NCI-H1105 treated with DMSO at 0.1 percent for 48 hours (cell line): ENCODE results near the gene NDC1.
"Not testable (repeated sequence)": the region's sequence is repeated elsewhere in the genome, so short reads cannot be mapped to it uniquely, and the experiment has no call there.

Experiments used
- DNase-seq: peaks from one replicate; lab custom pipeline; 2025; lab: John Stamatoyannopoulos, UW

NDC1 gene, protein sequence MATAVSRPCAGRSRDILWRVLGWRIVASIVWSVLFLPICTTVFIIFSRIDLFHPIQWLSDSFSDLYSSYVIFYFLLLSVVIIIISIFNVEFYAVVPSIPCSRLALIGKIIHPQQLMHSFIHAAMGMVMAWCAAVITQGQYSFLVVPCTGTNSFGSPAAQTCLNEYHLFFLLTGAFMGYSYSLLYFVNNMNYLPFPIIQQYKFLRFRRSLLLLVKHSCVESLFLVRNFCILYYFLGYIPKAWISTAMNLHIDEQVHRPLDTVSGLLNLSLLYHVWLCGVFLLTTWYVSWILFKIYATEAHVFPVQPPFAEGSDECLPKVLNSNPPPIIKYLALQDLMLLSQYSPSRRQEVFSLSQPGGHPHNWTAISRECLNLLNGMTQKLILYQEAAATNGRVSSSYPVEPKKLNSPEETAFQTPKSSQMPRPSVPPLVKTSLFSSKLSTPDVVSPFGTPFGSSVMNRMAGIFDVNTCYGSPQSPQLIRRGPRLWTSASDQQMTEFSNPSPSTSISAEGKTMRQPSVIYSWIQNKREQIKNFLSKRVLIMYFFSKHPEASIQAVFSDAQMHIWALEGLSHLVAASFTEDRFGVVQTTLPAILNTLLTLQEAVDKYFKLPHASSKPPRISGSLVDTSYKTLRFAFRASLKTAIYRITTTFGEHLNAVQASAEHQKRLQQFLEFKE

DNA sequence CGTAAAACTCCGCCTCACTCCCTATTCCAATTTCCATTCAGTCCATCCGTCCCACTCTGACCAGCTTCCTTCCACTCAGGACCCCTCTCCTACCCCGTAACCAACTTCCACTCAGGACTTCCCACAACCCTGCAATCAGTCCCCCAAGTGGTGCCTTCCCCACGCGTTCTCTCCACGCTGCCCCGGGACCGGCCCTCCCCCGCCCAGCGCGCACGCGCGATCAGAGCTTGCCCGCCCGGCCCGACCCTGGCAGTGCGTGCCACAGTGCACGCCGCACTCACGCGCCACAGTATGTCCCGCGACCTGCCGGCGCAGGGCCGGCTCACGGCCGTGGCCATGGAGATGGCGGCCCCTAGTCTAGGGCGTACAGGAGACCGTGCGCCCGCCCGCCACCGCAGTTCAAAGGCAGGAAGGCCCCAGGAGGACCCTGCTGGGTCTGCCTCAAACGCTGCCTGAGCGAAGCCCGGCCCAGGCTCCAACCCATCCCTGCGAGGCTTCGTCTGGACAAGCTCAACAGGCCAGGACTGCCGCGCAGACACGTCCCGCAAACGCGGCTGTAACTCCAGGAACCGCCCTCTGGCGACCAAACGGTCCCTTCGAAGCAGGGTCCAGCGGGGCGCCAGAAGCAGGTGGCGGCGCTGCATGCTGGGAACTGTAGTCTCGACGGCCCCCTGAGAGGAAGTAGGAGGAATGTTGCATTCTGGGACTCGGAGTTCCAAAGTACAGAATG is at the start of gene NDC1:
NDC1 (minus strand) TSS at position 373 of the 730 bp plus-strand sequence; CDS start at position 338, 35 bp downstream.
- DNase-seq, result peak; percentile 96

DNA sequence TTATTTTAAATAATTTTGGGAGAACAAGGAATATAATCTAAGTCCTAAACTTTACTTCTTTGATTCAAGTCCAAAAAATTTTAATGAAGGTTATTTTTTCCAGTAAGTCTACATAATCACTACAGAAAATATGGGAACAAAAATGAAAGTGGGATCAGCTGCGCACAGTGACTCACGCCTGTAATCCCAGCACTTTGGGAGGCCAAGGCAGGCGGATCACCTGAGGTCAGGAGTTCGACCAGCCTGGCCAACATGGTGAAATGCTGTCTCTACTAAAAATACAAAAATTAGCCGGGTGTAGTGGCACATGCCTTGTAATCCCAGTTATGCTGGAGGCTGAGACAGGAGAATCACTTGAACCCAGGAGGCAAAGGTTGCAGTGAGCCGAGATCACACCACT is 45.5 kb upstream of the NDC1 start:
- DNase-seq, result not testable (repeated sequence)

GRCh38 chr1:53881853-53882252 is 43.8 kb upstream of the NDC1 start:
- not testable (repeated sequence) for DNase-seq

DNA sequence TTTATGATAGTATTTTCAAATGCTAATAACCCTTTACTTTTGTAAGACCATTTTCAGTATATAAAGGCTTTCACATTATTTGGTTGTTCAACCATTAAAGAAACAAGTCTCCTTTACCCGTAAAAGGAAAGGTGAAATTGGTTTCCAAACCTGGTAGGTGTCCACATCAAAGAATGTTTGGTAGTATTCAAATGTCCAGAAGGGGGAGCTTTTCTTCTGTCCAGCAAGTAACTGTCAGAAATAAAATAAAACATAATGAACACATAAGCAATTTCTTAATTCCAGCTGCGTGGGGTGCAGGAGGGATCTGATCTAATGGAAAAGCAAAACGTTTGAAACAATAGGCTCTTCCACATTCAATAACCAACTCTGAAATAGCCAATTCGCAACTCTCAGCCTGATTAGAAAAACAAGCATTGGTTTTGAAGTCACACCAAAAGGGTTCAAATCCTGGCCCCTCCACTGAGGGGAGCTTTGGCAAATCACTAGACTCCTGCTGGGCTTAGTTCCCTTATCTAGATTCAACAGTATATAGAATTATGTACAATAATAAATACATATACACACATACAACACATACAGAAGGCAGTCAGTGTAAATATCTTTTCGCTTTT is 40.5 kb upstream of the NDC1 start:
- DNase-seq, result peak; percentile 72

DNA sequence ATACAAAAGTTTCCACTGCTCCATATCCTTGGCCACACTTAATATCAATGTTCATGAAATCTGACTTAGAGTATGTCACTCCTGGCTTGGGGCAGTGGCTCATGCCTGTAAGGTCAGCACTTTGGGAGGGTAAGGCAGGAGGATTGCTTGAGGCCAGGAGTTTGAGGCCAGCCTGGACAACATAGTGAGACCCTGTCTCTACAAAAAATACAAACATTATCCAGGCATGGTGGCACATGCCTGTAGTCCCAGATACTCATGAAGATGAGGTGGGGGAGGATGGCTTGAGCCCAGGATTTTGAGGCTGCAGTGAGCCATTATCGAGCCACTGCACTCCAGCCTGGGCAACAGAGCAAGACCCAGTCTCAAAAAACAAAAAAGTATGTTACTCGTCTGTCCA is 37.1 kb upstream of the NDC1 start:
- not testable (repeated sequence) for DNase-seq

- DNase-seq, result no peak
Observed at GRCh38 chr1:53871773-53872484, 33.8 kb upstream of the NDC1 start.

GRCh38 chr1:53871221-53871620 is 33.1 kb upstream of the NDC1 start:
- DNase-seq, result no peak

DNA sequence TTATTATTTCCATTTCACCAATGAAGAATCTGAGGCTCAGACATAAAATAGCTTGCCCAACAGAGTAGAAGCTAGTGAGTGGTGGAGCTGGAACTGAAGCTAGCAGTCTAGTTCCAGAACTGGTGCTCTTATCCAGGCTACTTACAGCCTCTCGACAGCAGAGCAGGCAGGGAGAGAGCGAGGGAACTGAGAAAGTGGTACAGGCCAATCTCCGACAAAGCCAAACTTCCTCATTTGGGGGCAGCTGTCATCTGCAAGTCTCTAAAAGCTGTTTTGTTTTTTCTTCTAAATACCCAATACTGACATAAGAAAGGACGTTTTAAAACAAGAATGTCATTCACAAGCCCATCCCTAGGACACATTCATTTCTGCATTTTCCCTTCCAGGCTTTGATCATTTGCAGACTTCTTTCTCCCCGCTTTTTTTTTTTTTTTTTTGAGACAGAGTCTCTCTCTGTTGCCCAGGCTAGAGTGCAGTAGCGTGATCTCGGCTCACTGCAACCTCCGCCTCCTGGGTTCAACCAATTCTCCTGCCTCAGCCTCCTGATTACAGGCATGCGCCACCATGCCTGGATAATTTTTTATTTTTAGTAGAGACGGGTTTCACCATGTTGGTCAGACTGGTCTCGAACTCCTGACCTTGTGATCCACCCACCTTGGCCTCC is 31.5 kb upstream of the NDC1 start:
- no peak for DNase-seq

DNA sequence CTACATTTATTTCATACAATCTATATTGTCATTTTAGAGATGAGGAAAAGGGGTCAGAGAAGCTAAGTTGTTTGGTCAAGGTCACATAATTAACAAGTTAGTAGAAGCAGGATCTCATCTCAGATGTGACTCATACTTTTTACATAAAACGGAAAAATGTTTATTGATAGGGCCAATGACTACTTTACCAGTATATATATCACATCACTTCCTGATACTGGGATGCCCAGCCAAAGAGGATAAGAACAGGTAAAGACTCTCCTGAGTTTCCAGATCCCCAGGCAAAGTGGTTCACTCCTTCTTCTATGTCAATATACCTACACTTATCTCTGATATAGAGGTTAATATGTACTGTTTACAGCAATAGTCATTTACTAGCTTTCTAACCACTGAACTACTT is 30.5 kb upstream of the NDC1 start:
- DNase-seq, result no peak

GRCh38 chr1:53862507-53862906 is 24.4 kb upstream of the NDC1 start:
- DNase-seq, result no peak

- DNase-seq, result peak; percentile 77
Observed at GRCh38 chr1:53860967-53861411, 22.9 kb upstream of the NDC1 start.

GRCh38 chr1:53851571-53852285 is 13.6 kb upstream of the NDC1 start:
- DNase-seq, result no peak

DNA sequence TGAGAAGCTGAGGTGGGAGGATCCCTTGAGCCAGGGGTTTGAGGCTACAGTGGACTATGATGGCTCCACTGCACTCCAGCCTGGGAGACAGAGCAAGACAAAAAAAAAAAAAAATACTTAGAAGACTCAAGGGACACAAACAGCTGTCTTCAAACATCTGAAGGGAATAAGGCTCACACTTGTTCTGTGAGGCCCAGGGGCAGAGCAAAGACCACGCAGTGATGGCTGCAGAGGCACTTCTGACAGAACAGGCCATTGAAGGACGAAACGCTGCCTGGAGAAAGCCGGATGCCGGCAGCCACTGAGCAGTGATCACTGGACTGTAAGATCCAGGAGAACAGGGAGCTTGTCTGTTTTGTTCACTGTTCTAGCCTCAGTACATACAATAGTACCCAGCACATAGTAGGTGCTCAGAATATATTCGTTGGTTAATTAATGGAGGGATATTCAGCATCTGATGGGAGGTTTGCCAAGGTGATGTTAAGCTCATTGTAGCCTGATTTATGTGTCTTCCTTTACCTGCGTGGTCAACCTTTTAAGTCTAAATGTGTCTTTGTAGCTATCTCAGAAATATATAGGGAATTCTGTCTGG is 12.1 kb upstream of the NDC1 start:
- DNase-seq, result no peak

DNA sequence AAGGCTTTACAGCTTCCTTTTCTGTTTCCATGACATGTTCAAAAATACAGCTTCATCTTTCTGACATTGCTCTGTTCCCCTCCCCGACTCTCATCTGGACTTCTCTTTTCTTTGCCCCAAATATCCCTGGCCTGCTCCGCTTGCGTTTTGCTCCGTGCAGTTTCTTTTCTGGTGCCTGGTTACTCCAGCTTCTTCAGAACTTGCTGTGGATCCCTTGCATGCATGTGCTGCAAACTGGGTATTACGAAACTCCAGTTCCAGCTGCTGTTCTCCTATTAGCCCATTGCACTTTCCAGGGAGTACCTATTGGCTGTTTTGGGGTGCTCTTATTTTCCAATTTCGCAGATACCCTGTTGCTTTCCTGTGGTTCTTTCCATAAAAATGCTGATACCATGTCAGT is 9.9 kb upstream of the NDC1 start:
- no peak for DNase-seq

DNA sequence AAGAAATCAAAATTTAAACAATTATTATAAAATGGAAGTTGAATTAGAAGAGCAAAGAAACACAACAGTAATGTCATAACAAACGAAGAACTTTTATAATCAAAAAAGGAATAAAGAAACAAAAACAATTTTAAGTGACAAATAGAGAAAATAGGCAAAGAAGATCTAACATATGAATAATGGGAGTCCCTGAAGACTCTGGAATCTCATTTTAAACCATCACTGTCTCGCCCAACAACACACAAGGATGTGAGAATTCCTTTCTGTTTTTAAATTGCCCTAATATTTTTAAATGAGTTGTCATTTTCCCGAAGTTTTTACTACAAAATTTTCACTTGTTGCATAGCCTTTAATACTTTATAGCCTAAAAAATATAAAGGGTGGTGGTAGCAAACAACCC is 4.3 kb upstream of the NDC1 start:
- DNase-seq, result no peak

DNA sequence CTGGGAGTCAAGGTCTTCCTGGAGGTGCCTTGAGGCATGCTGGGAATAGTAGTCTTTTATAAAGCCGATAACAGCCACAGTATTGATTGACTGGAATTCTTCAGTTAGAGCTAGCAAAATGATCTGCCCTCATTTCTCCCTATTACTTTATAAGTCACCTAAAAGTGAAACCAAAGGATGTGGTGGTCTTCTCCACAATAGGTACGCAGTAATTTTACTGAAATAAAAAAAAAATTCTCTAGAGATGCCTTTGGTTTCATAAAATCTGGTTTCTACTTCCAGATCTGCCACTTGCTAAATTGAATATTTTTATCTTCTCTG is 518 bp upstream of the NDC1 start:
- no peak for DNase-seq

DNA sequence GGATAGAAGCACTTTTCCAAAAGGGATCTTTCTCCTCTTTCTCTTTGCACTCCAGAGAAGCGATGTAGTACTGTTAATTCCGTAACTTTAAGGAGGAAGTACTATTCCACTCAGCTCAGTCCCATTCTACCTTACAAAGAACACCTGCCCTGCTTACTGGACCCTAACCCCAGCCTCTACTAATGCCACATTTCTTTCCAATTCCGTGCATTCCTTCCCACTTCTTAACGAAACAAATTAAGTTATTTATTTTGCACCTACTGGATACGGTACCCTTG is 511 bp downstream of the NDC1 start:
- no peak for DNase-seq

- no peak for DNase-seq
Observed at GRCh38 chr1:53835491-53835890, 2.6 kb downstream of the NDC1 start.

GRCh38 chr1:53834776-53835175 is 3.3 kb downstream of the NDC1 start:
- no peak for DNase-seq

DNA sequence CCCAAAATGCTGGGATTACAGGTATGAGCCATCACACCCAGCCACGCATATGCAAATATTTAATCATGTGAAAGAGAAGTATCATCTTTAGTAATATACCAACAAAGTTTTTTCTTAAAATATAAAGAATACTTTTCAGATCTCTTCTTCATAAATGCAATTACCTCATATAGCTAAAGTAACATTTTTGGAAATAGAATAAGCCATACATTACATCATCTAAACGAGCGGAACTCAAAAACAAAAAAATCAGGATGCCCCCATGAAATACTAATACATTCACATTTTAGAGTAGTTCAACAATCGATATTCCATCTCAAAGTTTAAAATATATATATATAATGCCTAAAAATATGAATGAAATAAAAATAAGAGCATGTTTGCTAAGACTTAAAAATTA is 4.7 kb downstream of the NDC1 start:
- DNase-seq, result no peak

DNA sequence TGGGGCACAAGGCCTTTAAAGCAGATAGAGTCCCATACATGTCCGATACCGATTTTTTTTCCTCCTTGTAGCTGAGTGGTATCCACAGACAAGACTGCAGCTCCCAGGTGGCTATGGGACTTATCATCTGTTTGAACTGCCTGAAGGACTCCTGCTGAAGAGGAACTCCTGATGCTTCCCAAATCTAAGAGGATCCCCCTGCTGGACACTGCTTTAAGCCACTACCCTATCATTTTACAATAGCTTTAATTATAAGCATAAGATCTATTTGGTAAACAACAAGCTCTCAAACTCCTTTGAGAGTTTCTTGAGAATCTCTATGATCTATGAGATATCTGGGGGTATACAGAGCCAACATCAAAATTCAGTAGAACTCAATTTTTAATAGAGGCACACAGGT is 11.7 kb downstream of the NDC1 start:
- no peak for DNase-seq
